MCF 10A (cell line): Measurements from ENCODE around the gene S100A6. TPM values are rescaled to one million over a fixed set of nuclear protein-coding genes. Genes with fewer than 3 reads are reported as not detected.

Experiments used
- BruUV-seq: library from RNA; stranded (reverse); fragments of 400-500 nt; replicated peaks from 2 replicates; lab custom pipeline; 2021; lab: Mats Ljungman, UMichigan
- CTCF ChIA-PET: fragments of 300-600 bp; sonication (Branson Sonifier 250); formaldehyde crosslinking; extraction: SDS; loops from one replicate; lab custom pipeline; 2021; ENCODE audit warnings: antibody characterized with exemption, inconsistent platforms; lab: Yijun Ruan, JAX
- POLR2A ChIA-PET: fragments of 300-600, 350-650 bp; sonication (Branson Sonifier 250); formaldehyde crosslinking; extraction: SDS; loops from one replicate; lab custom pipeline; 2020; ENCODE audit warnings: antibody characterized with exemption, inconsistent platforms; lab: Yijun Ruan, JAX
- DNase-seq: peaks from one replicate; pipeline ENCODE4 v3.0.0-alpha.2; 2018; ENCODE audit not compliant: unreplicated experiment
- H3K27ac Mint-ChIP-seq: one replicate; pipeline ENCODE4 v1.8.0; 2022; ENCODE audit warnings: mild to moderate bottlenecking, low read depth, mixed read lengths; ENCODE audit not compliant: unreplicated experiment
- H3K27me3 Mint-ChIP-seq: one replicate; pipeline ENCODE4 v1.8.0; 2022; ENCODE audit warnings: mixed read lengths; ENCODE audit not compliant: insufficient read depth, unreplicated experiment
- H3K36me3 Mint-ChIP-seq: one replicate; pipeline ENCODE4 v1.8.0; 2022; ENCODE audit warnings: mild to moderate bottlenecking, moderate library complexity, mixed read lengths; ENCODE audit not compliant: insufficient read depth, unreplicated experiment
- H3K4me1 Mint-ChIP-seq: one replicate; pipeline ENCODE4 v1.8.0; 2022; ENCODE audit warnings: mixed read lengths; ENCODE audit not compliant: insufficient read depth, unreplicated experiment
- H3K4me3 Mint-ChIP-seq: one replicate; pipeline ENCODE4 v1.8.0; 2022; ENCODE audit warnings: mild to moderate bottlenecking, moderate library complexity, mixed read lengths; ENCODE audit not compliant: unreplicated experiment
- H3K9me3 Mint-ChIP-seq: one replicate; pipeline ENCODE4 v1.8.0; 2022; ENCODE audit warnings: mixed read lengths; ENCODE audit not compliant: unreplicated experiment
- CTCF ChIP-seq: fragments of 200-600 bp; IDR thresholded peaks from one replicate; pipeline ENCODE4 v1.8.0; 2022; ENCODE audit warnings: antibody characterized with exemption, mild to moderate bottlenecking; ENCODE audit not compliant: unreplicated experiment
- intact Hi-C: fragments of 100-400 bp; cut with micrococcal nuclease; formaldehyde crosslinking; loops from 2 replicates; pipeline ENCODE4 v1.14.1; 2022
- total RNA-seq: library from RNA; stranded (reverse); gene quantifications from 2 replicates; pipeline ENCODE4 v1.2.3, GENCODE V29; 2022

Gene S100A6
- total RNA-seq, 1 experiment from 2014 or later, result 2,571 TPM

- intact Hi-C loops, result no loop called here
- CTCF ChIA-PET, result interaction anchor here (0.7 to 4.2 kb wide), 4 partner anchors 9 to 49 kb away, joined by 3 to 53 read pairs (median 3); no protein-coding TSS in a partner anchor
These were observed 16.5 kb downstream of the S100A6 start for GRCh38 chr1:153519242-153519641.

DNA sequence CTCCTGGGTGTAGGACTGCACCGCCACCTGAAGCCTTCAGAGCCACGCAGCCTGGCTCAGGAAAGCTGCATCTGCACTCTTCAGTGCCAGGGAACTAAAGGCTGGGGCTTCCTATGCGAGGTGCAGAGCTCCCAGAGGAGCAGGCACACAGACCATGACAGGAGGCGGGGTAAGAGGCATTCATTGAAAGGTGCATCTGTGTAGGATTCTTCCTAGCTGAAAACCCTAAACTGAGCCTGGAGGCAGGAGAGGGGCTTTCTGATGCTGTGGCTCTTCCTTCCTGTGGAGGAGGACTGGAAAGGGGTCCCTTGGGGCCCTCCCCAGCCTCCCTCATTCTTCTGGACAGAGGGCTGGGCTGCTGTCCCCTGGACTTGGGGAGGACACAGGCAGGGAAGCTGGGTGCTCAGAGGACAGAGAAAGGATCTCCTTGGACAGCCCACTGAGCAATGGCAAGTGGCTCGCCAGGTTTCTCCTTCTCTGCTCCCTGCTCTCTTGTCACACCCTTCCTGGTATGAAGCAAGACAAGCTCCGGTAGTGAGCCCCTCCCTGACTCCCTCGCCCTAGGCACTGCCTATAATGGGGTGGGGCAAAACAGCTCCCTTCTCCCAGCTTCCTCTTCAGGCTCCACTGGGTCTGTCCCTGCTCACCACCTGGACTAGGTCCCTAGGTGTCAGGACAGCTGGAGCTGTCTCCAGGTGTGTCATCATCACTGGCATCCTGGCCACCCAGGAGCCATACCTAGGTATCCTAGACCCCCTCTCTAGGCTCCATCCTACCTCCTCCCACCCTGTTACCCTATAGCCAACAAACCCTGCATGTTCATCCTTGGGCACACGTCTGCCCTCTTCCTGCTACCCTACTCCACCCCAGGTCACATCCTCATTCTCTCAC lies 20.0 kb downstream of the S100A6 start:
- H3K27me3 Mint-ChIP-seq, result no peaks in the 10 kb centered on the region
- no peaks in the 10 kb centered on the region for H3K36me3 Mint-ChIP-seq
- peak; percentile 94 for DNase-seq
- POLR2A ChIA-PET, result interaction anchor here (0.6 to 22.5 kb wide), 29 partner anchors 9 to 1533 kb away, joined by 3 to 780 read pairs (median 5); partner anchors contain the start of genes CHTOP, CREB3L4, INTS3 and S100A13
- H3K4me1 Mint-ChIP-seq, result peaks cover 39% of the 10 kb centered on the region
- CTCF ChIA-PET, result interaction anchor here (0.7 to 12.9 kb wide), 18 partner anchors 9 to 163 kb away, joined by 3 to 379 read pairs (median 4); partner anchors contain the start of genes S100A13, S100A14, S100A2 and SNAPIN
- H3K9me3 Mint-ChIP-seq, result no peaks in the 10 kb centered on the region
- no TSS peak for BruUV-seq
- no peak for TF ChIP-seq CTCF
- peak overlapping the region; percentile 26 for H3K4me3 Mint-ChIP-seq
- intact Hi-C loops, result no loop called here
- peak overlapping the region; percentile 50 for H3K27ac Mint-ChIP-seq

More at GRCh38 chr1:153519242-153519641, 16.5 kb downstream of the S100A6 start:
- no peak for TF ChIP-seq CTCF
- POLR2A ChIA-PET, result interaction anchor here (0.6 to 36.1 kb wide), 5 partner anchors 12 to 54 kb away, joined by 3 to 2106 read pairs (median 4); partner anchors contain the start of genes S100A2, S100A3, S100A4 and S100A5
- Mint-ChIP-seq H3K36me3 (no peaks in the 10 kb centered on the region), H3K9me3 (no peaks in the 10 kb centered on the region), H3K27me3 (no peaks in the 10 kb centered on the region), H3K4me1 (peaks cover 24% of the 10 kb centered on the region), H3K4me3 (no peak overlapping the region), H3K27ac (no peak overlapping the region)
- no peak for DNase-seq
- BruUV-seq, result no TSS peak

DNA sequence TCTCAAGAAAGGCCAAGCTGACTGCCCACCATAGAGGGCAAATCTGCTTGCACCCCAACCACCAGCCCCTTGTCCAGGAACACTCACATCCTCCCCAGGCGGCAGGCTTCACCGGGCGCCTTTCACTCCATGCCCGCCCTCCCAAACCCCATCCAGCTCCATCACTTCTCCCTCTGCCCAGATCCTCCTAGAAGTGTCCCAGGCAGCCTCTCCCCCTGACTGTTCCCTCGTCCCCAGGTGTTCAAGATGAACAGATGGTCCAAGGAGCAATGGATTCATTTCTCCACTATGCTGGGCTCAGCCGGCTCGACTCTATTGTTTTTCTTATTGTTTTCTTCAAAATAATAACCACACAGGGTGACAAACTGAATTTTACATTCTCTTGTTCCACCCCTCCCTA lies 22.1 kb downstream of the S100A6 start:
- Mint-ChIP-seq H3K27ac (no peak overlapping the region), H3K4me1 (peaks cover 47% of the 10 kb centered on the region), H3K9me3 (no peaks in the 10 kb centered on the region), H3K36me3 (no peaks in the 10 kb centered on the region), H3K4me3 (no peak overlapping the region), H3K27me3 (no peaks in the 10 kb centered on the region)
- BruUV-seq, result no TSS peak
- TF ChIP-seq CTCF, result no peak
- ChIA-PET POLR2A (interaction anchor here (1.1 to 22.5 kb wide), 8 partner anchors 19 to 121 kb away, joined by 3 to 780 read pairs (median 4); partner anchors contain the start of genes S100A16, S100A2, S100A5 and S100A6), CTCF (interaction anchor here (0.6 to 12.9 kb wide), 13 partner anchors 11 to 464 kb away, joined by 3 to 379 read pairs (median 5); partner anchors contain the start of genes JTB and S100A6)
- no peak for DNase-seq
- intact Hi-C loops, result no loop called here

DNA sequence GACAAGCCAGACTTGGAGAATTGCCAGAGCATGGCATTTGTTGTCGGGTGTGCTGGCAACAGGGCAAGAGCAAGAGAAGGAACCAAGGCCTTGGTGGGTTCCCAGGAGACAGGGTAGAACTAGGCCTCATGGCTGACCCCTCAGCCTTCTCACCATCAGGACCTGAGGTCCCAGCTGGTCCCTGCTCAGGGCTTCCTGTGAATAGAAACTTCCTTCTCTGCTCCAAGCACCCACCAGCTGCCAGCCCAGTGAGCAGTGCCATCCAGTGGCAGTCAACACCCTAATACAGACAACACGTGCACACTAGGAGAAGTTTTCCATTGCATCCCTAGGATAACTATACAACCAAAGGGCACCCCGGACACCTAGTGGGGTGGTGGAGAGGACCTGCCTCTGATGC lies 22.8 kb downstream of the S100A6 start:
- intact Hi-C loops, result no loop called here
- Mint-ChIP-seq H3K27me3 (no peaks in the 10 kb centered on the region), H3K36me3 (no peaks in the 10 kb centered on the region), H3K27ac (no peak overlapping the region), H3K9me3 (no peaks in the 10 kb centered on the region), H3K4me3 (no peak overlapping the region), H3K4me1 (peaks cover 47% of the 10 kb centered on the region)
- DNase-seq, result no peak
- POLR2A ChIA-PET, result interaction anchor here (1.2 to 22.5 kb wide), 6 partner anchors 20 to 55 kb away, joined by 3 to 780 read pairs (median 64); partner anchors contain the start of genes S100A2, S100A3, S100A5 and S100A6
- CTCF ChIA-PET, result interaction anchor here (0.7 to 12.9 kb wide), 7 partner anchors 12 to 161 kb away, joined by 3 to 379 read pairs (median 15); no protein-coding TSS in a partner anchor
- TF ChIP-seq CTCF, result no peak
- no TSS peak for BruUV-seq
